CD4-positive, alpha-beta T cell treated with Interleukin-6 for 4 hours (primary cell): ENCODE measurements around the gene PCSK5.
"Not testable (repeated sequence)": the region's sequence is repeated elsewhere in the genome, so short reads cannot be mapped to it uniquely, and the experiment has no call there.

Source experiments
- DNase-seq: peaks from one replicate; pipeline ENCODE4 v3.0.0-alpha.2; 2020; ENCODE audit warnings: mixed read lengths

PCSK5 gene

GRCh38 chr9:76020652-76021051 is 130.2 kb downstream of the PCSK5 start:
- no peak for DNase-seq

DNA sequence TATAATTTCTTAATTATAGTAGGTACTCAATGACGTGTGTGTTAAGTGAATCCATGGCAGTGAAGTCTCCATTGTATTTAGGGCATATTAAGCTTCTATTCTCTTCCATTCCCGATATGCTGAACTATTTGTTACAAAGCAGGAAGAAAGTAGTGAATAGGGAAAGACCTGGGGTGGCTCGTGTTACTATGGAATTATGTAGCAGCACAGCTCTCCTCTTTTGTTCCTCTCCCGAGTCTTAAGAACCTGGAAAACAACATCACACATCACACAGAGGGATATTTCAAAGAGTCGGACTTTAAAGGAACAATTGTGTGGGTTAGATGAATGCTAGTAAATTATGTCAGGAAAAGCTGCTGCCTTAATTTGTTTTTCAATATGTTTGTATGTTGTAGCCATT is 131.8 kb downstream of the PCSK5 start:
- DNase-seq: no peak

GRCh38 chr9:76023715-76024195 is 133.3 kb downstream of the PCSK5 start:
- DNase-seq: peak; percentile 67

- DNase-seq: no peak
These were observed 134.8 kb downstream of the PCSK5 start for GRCh38 chr9:76025286-76025685.

DNA sequence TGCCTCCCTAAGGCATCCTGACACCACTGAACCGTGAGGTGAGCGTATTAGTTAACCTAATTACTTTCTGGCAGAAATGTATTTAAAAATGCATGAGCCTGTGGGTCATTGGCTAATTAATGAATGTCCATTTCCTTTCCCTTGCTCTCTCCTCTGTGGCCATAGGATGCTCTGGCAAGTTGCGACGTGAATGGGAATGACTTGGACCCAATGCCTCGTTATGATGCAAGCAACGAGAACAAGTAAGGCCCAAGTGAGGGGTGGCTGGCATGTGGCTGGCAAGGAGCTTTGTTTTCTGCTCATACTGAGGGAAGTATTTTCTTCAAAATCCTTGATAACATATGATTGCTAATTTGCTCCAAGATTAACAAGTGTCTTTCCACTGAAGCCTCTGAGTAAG is 136.3 kb downstream of the PCSK5 start:
- no peak for DNase-seq

GRCh38 chr9:76027416-76027815 is 136.9 kb downstream of the PCSK5 start:
- DNase-seq: peak; percentile 57

DNA sequence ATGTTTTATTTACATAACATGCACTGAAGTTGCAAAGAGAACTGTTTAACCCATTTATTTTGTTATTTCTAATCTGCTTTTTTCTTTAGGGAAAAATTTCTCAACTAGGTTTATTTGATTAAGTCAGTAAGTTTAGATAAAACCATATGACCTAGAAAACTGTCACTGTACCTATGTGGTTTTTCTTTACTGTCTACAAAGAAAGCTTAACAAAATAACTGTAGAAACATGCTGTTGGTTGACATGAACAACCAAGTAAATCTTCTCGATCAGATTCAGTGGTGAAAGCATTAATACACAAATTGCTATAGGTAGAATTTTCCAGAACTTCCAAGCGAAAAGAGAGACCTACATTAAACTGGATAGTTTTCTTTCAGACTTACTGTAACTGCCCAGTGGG is 137.4 kb downstream of the PCSK5 start:
- no peak for DNase-seq

GRCh38 chr9:76032038-76032796 is 141.7 kb downstream of the PCSK5 start:
- DNase-seq: no peak

DNA sequence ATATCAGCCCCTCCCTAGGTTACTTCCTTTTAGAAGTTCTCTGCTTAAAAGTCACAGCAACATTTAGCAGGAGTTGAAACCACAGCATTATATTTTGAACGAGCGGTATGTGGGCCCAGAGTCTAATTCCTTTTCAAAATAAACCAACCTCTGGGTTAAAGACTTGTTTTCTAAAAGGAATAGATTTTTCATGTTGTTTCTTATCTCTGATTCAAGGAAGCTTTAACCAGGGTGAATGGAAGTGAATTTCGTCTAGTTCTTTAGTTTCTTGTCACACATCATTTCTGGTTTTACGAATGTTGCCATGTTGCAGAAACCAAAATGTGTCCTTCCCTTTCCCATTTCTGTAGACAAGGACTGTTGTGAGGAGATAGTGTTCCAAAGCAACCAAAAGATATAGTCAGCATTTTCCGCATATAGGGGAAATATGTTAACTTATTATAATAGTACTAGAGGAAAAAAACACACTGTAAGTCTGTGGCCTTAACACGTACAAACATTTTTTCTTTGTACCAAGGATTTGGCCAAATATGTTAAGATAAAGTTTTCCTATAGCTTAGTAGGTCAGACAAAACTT is 142.4 kb downstream of the PCSK5 start:
- no peak for DNase-seq

GRCh38 chr9:76034049-76034448 is 143.6 kb downstream of the PCSK5 start:
- no peak for DNase-seq

GRCh38 chr9:76036762-76037161 is 146.3 kb downstream of the PCSK5 start:
- DNase-seq: no peak

DNA sequence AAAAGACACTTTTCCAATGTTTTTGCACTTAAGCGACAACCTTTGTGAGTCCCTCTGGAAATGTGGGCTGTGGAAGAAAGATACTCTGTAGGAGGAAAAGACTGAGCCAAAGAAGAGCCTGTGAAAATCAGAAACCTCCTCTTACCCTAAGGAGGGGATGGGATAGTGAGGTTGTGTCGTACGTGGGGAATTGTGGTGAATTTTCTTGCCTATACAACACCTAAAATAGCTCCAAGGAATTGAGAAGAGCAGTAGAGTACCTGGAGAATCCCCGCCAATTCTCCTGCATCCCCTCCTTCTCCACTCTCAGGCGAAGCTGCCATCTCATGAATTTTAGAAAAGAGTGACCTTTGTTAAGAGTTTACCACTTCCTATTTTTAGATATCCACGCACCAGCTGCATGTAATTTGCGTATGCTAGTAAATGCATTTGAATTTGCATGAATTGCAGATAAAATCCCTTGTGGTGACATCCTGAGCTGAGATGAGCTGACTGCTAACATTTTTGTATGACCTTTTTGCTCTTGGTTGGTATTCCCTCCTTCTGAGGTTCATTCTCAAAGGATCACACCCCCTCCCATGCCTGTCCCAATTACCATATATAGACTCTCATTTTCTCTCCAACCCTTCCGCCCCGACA is 147.2 kb downstream of the PCSK5 start:
- DNase-seq: no peak

- no peak for DNase-seq
These were observed 148.0 kb downstream of the PCSK5 start for GRCh38 chr9:76038431-76038830.

DNA sequence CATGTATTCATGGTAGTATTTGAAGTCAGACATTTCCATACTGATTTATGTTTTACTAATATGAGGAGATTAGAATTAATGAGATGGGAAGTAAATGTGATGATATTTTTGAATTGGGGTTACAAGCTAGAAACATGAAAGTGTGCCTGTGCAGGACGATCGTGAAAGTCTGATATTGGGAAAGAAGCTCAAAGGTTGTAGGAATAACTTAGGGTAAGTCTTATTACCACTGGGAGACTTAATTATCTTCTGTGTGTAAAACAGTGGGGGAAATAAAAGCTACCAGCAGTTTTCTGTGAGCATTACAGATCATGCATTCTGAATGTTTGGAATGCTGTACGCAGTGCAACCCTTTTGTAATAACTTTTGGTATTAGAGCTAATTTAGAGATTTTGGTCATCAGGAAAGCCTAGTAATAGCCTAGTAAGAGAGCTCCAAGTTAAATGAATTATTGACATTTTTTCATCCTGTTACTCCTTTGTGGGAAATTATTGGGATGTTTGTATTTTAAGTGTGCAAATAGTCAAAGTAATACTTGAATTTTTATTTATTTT is 153.9 kb downstream of the PCSK5 start:
- DNase-seq: no peak

- no peak for DNase-seq
These were observed 154.7 kb downstream of the PCSK5 start for GRCh38 chr9:76045221-76045620.

GRCh38 chr9:76049341-76049740 is 158.9 kb downstream of the PCSK5 start:
- DNase-seq: no peak

DNA sequence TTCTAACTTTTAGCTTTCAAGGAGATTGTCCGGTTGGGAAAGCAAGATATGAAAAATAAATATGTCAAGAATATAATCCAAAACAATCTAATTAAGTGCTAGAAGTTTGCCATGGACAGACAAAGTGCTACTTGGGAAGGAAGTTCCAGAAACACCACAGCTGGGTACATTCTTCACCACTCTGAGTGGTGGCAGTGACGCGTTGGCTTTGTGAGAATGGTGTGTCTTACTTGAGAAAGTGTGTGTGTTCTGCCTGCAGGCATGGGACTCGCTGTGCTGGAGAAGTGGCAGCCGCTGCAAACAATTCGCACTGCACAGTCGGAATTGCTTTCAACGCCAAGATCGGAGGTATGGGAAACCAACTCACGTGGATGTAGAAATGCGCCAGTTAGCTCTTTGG is 177.2 kb downstream of the PCSK5 start:
- no peak for DNase-seq

DNA sequence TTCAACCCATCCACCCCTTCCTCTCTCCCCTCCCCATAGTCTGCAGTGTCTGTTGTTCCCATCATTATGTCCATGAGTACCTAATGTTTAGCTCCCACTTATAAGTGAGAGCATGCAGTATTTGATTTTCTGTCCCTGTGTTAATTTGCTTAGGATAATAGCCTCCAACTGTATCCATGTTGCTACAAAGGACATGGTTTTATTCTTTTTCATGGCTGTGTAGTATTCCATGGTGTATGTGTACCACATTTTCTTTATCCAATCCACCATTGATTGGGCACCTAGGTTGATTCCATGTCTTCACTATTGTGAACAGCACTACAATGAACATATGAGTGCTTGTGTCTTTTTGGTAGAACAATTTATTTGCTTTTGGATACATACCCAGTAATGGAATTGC is 187.1 kb downstream of the PCSK5 start:
- no peak for DNase-seq

- DNase-seq: not testable (repeated sequence)
These were observed 190.8 kb downstream of the PCSK5 start for GRCh38 chr9:76081281-76081680.

GRCh38 chr9:76082057-76082456 is 191.6 kb downstream of the PCSK5 start:
- DNase-seq: no peak

- no peak for DNase-seq
These were observed 195.1 kb downstream of the PCSK5 start for GRCh38 chr9:76085596-76085995.

DNA sequence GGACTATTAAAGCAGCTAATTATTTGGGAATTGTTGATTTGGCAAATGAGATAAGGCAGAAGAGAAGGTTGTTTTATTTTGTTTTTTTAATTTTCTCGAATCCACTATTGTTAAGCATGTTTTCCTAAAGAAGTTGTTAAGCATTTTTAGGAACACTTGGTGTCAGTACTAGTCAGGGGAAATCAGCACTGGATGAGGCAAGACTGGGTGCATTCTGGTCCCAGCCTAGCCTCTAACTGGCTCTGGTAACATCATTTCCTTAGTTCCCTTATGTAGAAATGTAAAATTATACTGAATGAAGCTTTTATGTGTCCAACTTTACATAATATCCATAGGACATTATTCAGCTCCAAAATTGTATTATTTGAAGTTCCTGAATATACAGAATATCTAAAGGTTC is 196.1 kb downstream of the PCSK5 start:
- DNase-seq: no peak

DNA sequence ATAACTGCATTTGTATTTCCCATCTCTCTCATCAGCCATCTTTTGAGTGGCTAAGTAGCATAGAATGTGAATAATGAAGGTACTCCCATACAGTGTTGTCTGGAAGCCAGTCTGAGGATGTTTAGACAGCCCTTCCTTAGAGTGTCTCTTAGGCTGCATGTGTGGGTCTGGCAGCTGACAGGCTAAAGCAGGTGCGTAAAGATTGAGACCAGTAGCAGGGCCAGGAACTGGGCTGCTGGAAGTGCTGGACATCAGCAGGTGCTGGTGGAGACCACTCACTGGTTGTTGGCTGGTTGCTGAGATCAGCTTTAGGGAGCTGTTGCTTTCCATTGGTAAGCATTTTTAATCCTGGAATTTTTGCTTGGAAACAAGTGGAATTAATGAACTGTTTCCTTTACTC is 197.5 kb downstream of the PCSK5 start:
- DNase-seq: no peak

GRCh38 chr9:76090330-76090729 is 199.9 kb downstream of the PCSK5 start:
- DNase-seq: no peak
